ENCODE results near the gene COPA. TPM values are rescaled to one million over a fixed set of nuclear protein-coding genes. Genes with fewer than 3 reads are reported as not detected.
"Not testable (repeated sequence)": the region's sequence is repeated elsewhere in the genome, so short reads cannot be mapped to it uniquely, and the experiment has no call there.

The COPA gene
- total RNA-seq, 1 donor from 2014 or later, result 180 TPM

GRCh38 chr1:160307118-160307791, 35.8 kb downstream of the COPA start:
- no peak for DNase-seq (ENCODE audit: low spot score in 2 of 2, unreplicated experiment in 2 of 2)
- no peaks in the 10 kb centered on the region for H3K4me1 Mint-ChIP-seq
- H3K27me3 Mint-ChIP-seq (ENCODE audit: low read depth), result no peaks in the 10 kb centered on the region
- TF ChIP-seq CTCF (IDR thresholded peaks at IDR 0.05; ENCODE audit: unreplicated experiment), result no peak
- no peak overlapping the region for H3K4me3 Mint-ChIP-seq
- no peaks in the 10 kb centered on the region for H3K9me3 Mint-ChIP-seq
- H3K27ac Mint-ChIP-seq, result no peak overlapping the region
- peaks cover 48% of the 10 kb centered on the region for H3K36me3 Mint-ChIP-seq

GRCh38 chr1:160300173-160300572, 42.9 kb downstream of the COPA start:
- Mint-ChIP-seq H3K9me3 (no peaks in the 10 kb centered on the region), H3K27ac (no peak overlapping the region), H3K27me3 (ENCODE audit: low read depth) (no peaks in the 10 kb centered on the region), H3K36me3 (peaks cover 44% of the 10 kb centered on the region), H3K4me3 (no peak overlapping the region), H3K4me1 (no peaks in the 10 kb centered on the region)
- no peak for TF ChIP-seq CTCF (IDR thresholded peaks at IDR 0.05; ENCODE audit: unreplicated experiment)
- DNase-seq (ENCODE audit: low spot score in 2 of 2, unreplicated experiment in 2 of 2), result no peak

- Mint-ChIP-seq H3K27ac (no peak overlapping the region), H3K4me3 (no peak overlapping the region), H3K4me1 (no peaks in the 10 kb centered on the region), H3K27me3 (ENCODE audit: low read depth) (no peaks in the 10 kb centered on the region), H3K36me3 (peaks cover 55% of the 10 kb centered on the region), H3K9me3 (no peaks in the 10 kb centered on the region)
- DNase-seq (ENCODE audit: low spot score in 2 of 2, unreplicated experiment in 2 of 2), result no peak
- no peak for TF ChIP-seq CTCF (IDR thresholded peaks at IDR 0.05; ENCODE audit: unreplicated experiment)
Observed at GRCh38 chr1:160296036-160296435, 47.0 kb downstream of the COPA start.

GRCh38 chr1:160293020-160293968, 49.8 kb downstream of the COPA start:
- no peaks in the 10 kb centered on the region for H3K4me1 Mint-ChIP-seq
- no peak for TF ChIP-seq CTCF (IDR thresholded peaks at IDR 0.05; ENCODE audit: unreplicated experiment)
- H3K27me3 Mint-ChIP-seq (ENCODE audit: low read depth), result no peaks in the 10 kb centered on the region
- no peak for DNase-seq (ENCODE audit: low spot score in 2 of 2, unreplicated experiment in 2 of 2)
- H3K4me3 Mint-ChIP-seq, result no peak overlapping the region
- no peaks in the 10 kb centered on the region for H3K9me3 Mint-ChIP-seq
- H3K27ac Mint-ChIP-seq, result no peak overlapping the region
- peaks cover 55% of the 10 kb centered on the region for H3K36me3 Mint-ChIP-seq

GRCh38 chr1:160291248-160292220, 51.5 kb downstream of the COPA start:
- Mint-ChIP-seq H3K27me3 (ENCODE audit: low read depth) (no peaks in the 10 kb centered on the region), H3K4me1 (peaks cover 3% of the 10 kb centered on the region), H3K9me3 (no peaks in the 10 kb centered on the region), H3K4me3 (no peak overlapping the region), H3K36me3 (peaks cover 45% of the 10 kb centered on the region), H3K27ac (peak overlapping the region; percentile 52)
- peak; percentile 78 for TF ChIP-seq CTCF (IDR thresholded peaks at IDR 0.05; ENCODE audit: unreplicated experiment)
- peak; percentile 36 to 61 for DNase-seq (ENCODE audit: low spot score in 2 of 2, unreplicated experiment in 2 of 2)

GRCh38 chr1:160287769-160288168, 55.3 kb downstream of the COPA start:
- H3K9me3 Mint-ChIP-seq; DNase-seq (ENCODE audit: low spot score in 2 of 2, unreplicated experiment in 2 of 2); H3K27me3 Mint-ChIP-seq (ENCODE audit: low read depth); H3K27ac Mint-ChIP-seq; H3K4me3 Mint-ChIP-seq: not testable (repeated sequence)
- peaks cover 21% of the 10 kb centered on the region for H3K4me1 Mint-ChIP-seq
- peaks cover 19% of the 10 kb centered on the region for H3K36me3 Mint-ChIP-seq

Data from mesothelial cell of epicardium (in vitro differentiated cells).